Left lung (tissue), 10 donors: ENCODE results near the gene OCRL. TPM values are rescaled to one million over a fixed set of nuclear protein-coding genes. Genes with fewer than 3 reads are reported as not detected.

Experiments
- ATAC-seq: fragments of 200-7000 bp; cut with Tn5 transposase; one replicate; pipeline ENCODE4 v1.9.1; 2020; ENCODE audit warnings: moderate library complexity
- DNase-seq, 4 donors: peaks; one replicate each; pipeline ENCODE4 v3.0.0-alpha.2; 2013 to 2020
- H3K27ac ChIP-seq, 2 donors: fragments of 200-600 bp; sonication (generic) in 1 of 2; one replicate each; pipeline versions ENCODE4 v1.5.0 to v1.8.0; 2020 to 2021
- H3K27me3 ChIP-seq, 2 donors: fragments of 200-600 bp; sonication (generic) in 1 of 2; one replicate each; pipeline versions ENCODE4 v1.5.0 to v1.8.0; 2020 to 2021
- H3K36me3 ChIP-seq, 2 donors: fragments of 200-600 bp; sonication (generic) in 1 of 2; one replicate each; pipeline versions ENCODE4 v1.5.0 to v1.8.0; 2020 to 2021
- H3K4me1 ChIP-seq, 2 donors: fragments of 200-600 bp; one replicate each; pipeline ENCODE4 v1.8.0; 2021
- H3K4me3 ChIP-seq, 2 donors: fragments of 200-600 bp; sonication (generic) in 1 of 2; one replicate each; pipeline versions ENCODE4 v1.5.0 to v1.8.0; 2020 to 2021; ENCODE audit warnings: mild to moderate bottlenecking in 1 of 2
- H3K9me3 ChIP-seq, 2 donors: fragments of 200-600 bp; sonication (generic) in 1 of 2; one replicate each; pipeline versions ENCODE4 v1.5.0 to v1.8.0; 2020 to 2021
- intact Hi-C, 2 donors: fragments of 100-400 bp; cut with DNase I; formaldehyde crosslinking; loops; one replicate each; pipeline versions ENCODE4 v1.11.2 to v1.14.2; 2022
- polyA plus RNA-seq, 6 donors: library from polyadenylated mRNA; unstranded; fragments of 120-200 nt; gene quantifications; one replicate each; pipeline ENCODE4 v1.2.1, GENCODE V29; 2013; ENCODE audit not compliant: insufficient read length in 6 of 6
- total RNA-seq, 2 donors: library from RNA; stranded (reverse); fragmentation: NEBNext Ultra II Directional; extraction: Animal tissue kit (Norgen Biotek cat#: 25700); gene quantifications; one replicate each; pipeline ENCODE4 v1.2.1, GENCODE V29; 2021
- TF ChIP-seq, protein P1 (sequence below), 2 donors: fragments of 200-600 bp; sonication (generic) in 1 of 2; IDR thresholded peaks; one replicate each; pipeline versions ENCODE4 v1.5.0 to v1.8.0; 2021; ENCODE audit warnings: antibody characterized with exemption in 2 of 2
- donor health status: DM: no; HTN: yes; CAD: no.
- donor health status: DM: no; HTN: no; CAD: no.

OCRL gene
- total and polyA plus RNA-seq, 8 donors = 21.3 to 30.2 (median 27.5) TPM

DNA sequence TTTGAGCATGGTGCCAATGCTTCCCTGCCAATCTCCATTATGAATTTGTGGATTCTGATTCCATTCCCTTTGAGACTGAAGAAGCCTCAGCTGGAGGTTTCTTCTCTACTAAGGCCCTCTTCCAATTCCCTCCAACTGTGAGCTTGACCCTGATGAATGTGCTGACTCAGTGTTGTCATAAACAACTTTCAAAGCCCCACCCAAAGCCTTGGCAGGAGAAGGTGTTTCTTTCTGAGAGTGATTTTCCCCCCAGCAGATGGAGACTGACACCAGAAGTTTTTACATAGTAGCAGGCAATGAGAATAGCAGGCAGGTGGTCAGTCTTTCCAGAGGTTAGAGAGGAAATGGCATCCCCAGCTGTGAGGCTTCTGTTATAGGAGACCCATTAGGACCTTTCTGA lies 53.1 kb downstream of the OCRL start:
- intact Hi-C loops = no loop called here
- ATAC-seq (peak; percentile 16), DNase-seq (no peak)
- Histone ChIP-seq H3K27ac (no peak overlapping the region), H3K36me3 (peaks cover 0 to 18% of the 10 kb centered on the region in 2 donors), H3K4me1 (no peaks in the 10 kb centered on the region), H3K9me3 (no peaks in the 10 kb centered on the region), H3K27me3 (no peaks in the 10 kb centered on the region), H3K4me3 (no peak overlapping the region)
- TF ChIP-seq, protein P1, sequence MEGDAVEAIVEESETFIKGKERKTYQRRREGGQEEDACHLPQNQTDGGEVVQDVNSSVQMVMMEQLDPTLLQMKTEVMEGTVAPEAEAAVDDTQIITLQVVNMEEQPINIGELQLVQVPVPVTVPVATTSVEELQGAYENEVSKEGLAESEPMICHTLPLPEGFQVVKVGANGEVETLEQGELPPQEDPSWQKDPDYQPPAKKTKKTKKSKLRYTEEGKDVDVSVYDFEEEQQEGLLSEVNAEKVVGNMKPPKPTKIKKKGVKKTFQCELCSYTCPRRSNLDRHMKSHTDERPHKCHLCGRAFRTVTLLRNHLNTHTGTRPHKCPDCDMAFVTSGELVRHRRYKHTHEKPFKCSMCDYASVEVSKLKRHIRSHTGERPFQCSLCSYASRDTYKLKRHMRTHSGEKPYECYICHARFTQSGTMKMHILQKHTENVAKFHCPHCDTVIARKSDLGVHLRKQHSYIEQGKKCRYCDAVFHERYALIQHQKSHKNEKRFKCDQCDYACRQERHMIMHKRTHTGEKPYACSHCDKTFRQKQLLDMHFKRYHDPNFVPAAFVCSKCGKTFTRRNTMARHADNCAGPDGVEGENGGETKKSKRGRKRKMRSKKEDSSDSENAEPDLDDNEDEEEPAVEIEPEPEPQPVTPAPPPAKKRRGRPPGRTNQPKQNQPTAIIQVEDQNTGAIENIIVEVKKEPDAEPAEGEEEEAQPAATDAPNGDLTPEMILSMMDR (IDR thresholded peaks at IDR 0.05) = no peak

DNA sequence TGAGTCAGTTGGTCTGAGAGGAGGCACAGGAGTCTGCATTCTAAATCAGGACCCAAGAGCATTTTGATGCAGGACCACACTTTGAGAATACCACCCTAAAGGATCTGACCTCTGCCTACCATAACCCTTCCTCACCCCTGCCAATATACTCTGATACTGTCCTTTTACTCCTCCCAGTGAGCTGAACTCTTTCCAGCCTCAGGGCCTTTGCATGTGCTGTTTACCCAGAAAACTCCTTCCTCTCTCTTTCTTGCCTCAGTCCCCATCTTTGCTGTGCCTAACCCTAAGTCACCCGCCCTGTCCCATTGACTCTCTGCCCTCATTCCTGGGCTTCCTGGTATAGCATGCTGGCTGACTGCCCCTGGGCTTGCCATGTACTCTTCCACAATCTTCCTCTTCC lies 54.7 kb downstream of the OCRL start:
- ATAC-seq = no peak
- TF ChIP-seq, protein P1 (IDR thresholded peaks at IDR 0.05) = no peak
- DNase-seq = no peak
- Histone ChIP-seq H3K27ac (no peak overlapping the region), H3K4me3 (no peak overlapping the region), H3K4me1 (no peaks in the 10 kb centered on the region), H3K9me3 (no peaks in the 10 kb centered on the region), H3K36me3 (peaks cover 0 to 7% of the 10 kb centered on the region in 2 donors), H3K27me3 (no peaks in the 10 kb centered on the region)
- intact Hi-C loops = no loop called here

DNA sequence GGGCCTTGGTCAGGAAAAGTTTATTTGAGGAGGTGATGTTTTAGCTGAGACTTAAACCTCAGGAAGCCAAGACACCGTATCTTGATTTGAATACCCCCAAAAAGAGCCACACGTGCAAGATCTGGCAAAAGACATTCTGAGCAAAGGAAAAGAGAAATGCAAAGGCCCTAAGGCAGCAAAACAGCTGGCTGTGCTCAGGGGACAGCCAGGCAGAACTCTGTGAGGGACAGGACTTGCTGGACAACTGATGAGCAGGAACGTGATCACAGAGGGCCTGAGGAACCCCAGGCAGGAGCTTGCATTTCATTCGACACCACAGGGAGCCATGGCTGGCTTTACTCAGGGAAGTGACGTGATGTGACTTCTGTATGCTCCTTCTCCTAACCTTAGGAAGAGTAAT lies 56.0 kb downstream of the OCRL start:
- TF ChIP-seq, protein P1 (IDR thresholded peaks at IDR 0.05) = no peak
- Histone ChIP-seq H3K27me3 (no peaks in the 10 kb centered on the region), H3K4me3 (no peak overlapping the region), H3K36me3 (peaks cover 0 to under 1% of the 10 kb centered on the region in 2 donors), H3K4me1 (no peaks in the 10 kb centered on the region), H3K9me3 (no peaks in the 10 kb centered on the region), H3K27ac (no peak overlapping the region)
- DNase-seq (no peak), ATAC-seq (no peak)
- intact Hi-C loops = no loop called here

DNA sequence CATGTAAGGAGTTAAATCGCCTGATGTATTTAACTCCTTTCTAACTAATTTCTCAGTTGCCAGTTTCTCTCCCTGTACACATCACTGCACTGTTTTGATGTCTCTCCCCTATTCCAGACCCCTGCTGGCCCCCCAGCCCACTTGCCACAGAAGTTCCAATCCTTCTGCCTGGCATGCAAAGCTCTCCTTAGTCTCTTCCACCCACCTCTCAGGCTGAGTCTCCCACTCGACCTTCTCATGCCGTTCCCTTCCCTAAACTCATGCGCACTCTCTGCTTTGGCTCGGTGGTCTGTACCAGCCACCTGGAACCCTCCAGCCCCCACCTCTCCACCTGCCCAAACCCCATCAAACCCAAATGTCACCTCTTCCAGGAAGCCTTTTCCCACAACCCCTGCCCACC lies 57.8 kb downstream of the OCRL start:
- H3K4me1 ChIP-seq = no peaks in the 10 kb centered on the region
- H3K4me3 ChIP-seq = no peak overlapping the region
- ATAC-seq = no peak
- no peak for DNase-seq
- TF ChIP-seq, protein P1 (IDR thresholded peaks at IDR 0.05) = no peak
- H3K36me3 ChIP-seq = no peaks in the 10 kb centered on the region
- no peaks in the 10 kb centered on the region for H3K27me3 ChIP-seq
- H3K27ac ChIP-seq = no peak overlapping the region
- intact Hi-C loops = no loop called here
- no peaks in the 10 kb centered on the region for H3K9me3 ChIP-seq

DNA sequence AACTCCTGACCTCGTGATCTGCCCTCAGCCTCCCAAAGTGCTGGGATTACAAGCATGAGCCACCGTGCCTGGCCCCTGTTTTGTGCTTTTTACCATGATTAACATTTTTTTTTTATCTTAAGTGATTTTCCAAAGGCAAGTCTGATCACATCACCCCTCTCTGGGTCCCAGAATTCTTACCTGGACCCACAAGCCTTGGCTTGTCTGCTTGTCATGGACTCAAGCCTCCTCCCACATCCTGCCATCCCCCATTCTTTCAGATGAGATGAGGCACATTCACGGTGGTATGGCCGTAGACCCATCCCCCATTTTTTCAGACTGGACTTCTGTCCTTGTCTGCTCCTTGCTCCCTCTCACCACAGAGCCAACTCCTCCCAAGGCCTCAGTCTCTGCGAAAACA lies 59.4 kb downstream of the OCRL start:
- intact Hi-C loops = no loop called here
- TF ChIP-seq, protein P1 (IDR thresholded peaks at IDR 0.05) = no peak
- H3K27me3 ChIP-seq = no peaks in the 10 kb centered on the region
- DNase-seq = no peak
- H3K36me3 ChIP-seq = no peaks in the 10 kb centered on the region
- no peaks in the 10 kb centered on the region for H3K4me1 ChIP-seq
- H3K4me3 ChIP-seq = no peak overlapping the region
- no peak for ATAC-seq
- no peaks in the 10 kb centered on the region for H3K9me3 ChIP-seq
- no peak overlapping the region for H3K27ac ChIP-seq
